HL-60 (cell line): ENCODE results near the gene ANKS1A.
"Not testable (repeated sequence)": the region's sequence is repeated elsewhere in the genome, so short reads cannot be mapped to it uniquely, and the experiment has no call there.

Experiments
- DNase-seq, 2 experiments: peaks; one replicate each; pipeline ENCODE4 v3.0.0-alpha.2; 2010 to 2020; ENCODE audit warnings: low read depth in 1 of 2, low spot score in 1 of 2
- H3K27ac ChIP-seq: fragments of 250-450 bp; sonication (Bioruptor Pico); replicated peaks from 2 replicates; pipeline ENCODE4 v1.5.1; 2020; ENCODE audit warnings: mild to moderate bottlenecking, moderate library complexity
- H3K27me3 ChIP-seq: fragments of 250-450 bp; sonication (Bioruptor Pico); 2 replicates; pipeline ENCODE4 v1.5.1; 2021; ENCODE audit warnings: mild to moderate bottlenecking, moderate library complexity; ENCODE audit not compliant: insufficient read depth, poor library complexity, severe bottlenecking
- H3K4me3 ChIP-seq: replicated peaks from 2 replicates; pipeline ENCODE4 v1.5.1; 2011; ENCODE audit warnings: mild to moderate bottlenecking, control low read depth, low read length; ENCODE audit not compliant: insufficient read depth
- GABPA ChIP-seq: IDR thresholded peaks from 2 replicates; pipeline ENCODE4 v1.6.1; 2012; ENCODE audit warnings: low read depth
- POLR2AphosphoS5 ChIP-seq: IDR thresholded peaks from 2 replicates; pipeline ENCODE4 v1.6.1; 2012; ENCODE audit warnings: low read depth
- SPI1 ChIP-seq: IDR thresholded peaks from 2 replicates; pipeline ENCODE4 v1.6.1; 2012; ENCODE audit warnings: low read depth, mild to moderate bottlenecking, borderline replicate concordance
- TF ChIP-seq, protein P1 (sequence below): IDR thresholded peaks from one replicate; pipeline ENCODE4 v1.5.1; 2011; ENCODE audit warnings: low read length, control low read depth, inconsistent platforms; ENCODE audit not compliant: insufficient read depth
- TF ChIP-seq, protein P2 (sequence below): IDR thresholded peaks from 2 replicates; pipeline ENCODE4 v1.6.1; 2012; ENCODE audit warnings: low read depth; ENCODE audit not compliant: insufficient replicate concordance

The ANKS1A gene

DNA sequence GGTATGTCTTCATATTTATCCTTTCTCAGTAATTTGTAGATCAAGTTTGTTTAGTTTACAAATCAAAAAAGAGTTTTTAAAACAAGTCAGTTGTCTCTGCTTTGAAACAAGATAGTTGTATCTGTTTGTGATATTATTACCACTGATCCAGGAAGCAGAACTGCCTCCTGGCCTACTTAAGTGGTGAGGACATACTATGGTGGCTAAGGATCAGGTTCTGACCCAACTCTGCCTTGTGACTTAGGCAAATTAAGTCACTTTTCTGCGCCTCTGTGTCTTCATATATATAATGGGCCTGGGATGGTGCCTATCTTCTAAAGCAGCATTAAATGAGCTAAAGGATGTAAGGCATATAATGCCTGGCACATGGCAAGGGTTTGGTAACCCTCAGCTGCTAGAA lies 8.7 kb downstream of the ANKS1A start:
- no peak overlapping the region for H3K4me3 ChIP-seq
- no peak for DNase-seq
- no peaks in the 10 kb centered on the region for H3K27me3 ChIP-seq
- no peak overlapping the region for H3K27ac ChIP-seq
- TF ChIP-seq GABPA (no peak), SPI1 (no peak), POLR2AphosphoS5 (no peak)
- TF ChIP-seq, protein P1, sequence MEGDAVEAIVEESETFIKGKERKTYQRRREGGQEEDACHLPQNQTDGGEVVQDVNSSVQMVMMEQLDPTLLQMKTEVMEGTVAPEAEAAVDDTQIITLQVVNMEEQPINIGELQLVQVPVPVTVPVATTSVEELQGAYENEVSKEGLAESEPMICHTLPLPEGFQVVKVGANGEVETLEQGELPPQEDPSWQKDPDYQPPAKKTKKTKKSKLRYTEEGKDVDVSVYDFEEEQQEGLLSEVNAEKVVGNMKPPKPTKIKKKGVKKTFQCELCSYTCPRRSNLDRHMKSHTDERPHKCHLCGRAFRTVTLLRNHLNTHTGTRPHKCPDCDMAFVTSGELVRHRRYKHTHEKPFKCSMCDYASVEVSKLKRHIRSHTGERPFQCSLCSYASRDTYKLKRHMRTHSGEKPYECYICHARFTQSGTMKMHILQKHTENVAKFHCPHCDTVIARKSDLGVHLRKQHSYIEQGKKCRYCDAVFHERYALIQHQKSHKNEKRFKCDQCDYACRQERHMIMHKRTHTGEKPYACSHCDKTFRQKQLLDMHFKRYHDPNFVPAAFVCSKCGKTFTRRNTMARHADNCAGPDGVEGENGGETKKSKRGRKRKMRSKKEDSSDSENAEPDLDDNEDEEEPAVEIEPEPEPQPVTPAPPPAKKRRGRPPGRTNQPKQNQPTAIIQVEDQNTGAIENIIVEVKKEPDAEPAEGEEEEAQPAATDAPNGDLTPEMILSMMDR, result no peak
- TF ChIP-seq, protein P2, sequence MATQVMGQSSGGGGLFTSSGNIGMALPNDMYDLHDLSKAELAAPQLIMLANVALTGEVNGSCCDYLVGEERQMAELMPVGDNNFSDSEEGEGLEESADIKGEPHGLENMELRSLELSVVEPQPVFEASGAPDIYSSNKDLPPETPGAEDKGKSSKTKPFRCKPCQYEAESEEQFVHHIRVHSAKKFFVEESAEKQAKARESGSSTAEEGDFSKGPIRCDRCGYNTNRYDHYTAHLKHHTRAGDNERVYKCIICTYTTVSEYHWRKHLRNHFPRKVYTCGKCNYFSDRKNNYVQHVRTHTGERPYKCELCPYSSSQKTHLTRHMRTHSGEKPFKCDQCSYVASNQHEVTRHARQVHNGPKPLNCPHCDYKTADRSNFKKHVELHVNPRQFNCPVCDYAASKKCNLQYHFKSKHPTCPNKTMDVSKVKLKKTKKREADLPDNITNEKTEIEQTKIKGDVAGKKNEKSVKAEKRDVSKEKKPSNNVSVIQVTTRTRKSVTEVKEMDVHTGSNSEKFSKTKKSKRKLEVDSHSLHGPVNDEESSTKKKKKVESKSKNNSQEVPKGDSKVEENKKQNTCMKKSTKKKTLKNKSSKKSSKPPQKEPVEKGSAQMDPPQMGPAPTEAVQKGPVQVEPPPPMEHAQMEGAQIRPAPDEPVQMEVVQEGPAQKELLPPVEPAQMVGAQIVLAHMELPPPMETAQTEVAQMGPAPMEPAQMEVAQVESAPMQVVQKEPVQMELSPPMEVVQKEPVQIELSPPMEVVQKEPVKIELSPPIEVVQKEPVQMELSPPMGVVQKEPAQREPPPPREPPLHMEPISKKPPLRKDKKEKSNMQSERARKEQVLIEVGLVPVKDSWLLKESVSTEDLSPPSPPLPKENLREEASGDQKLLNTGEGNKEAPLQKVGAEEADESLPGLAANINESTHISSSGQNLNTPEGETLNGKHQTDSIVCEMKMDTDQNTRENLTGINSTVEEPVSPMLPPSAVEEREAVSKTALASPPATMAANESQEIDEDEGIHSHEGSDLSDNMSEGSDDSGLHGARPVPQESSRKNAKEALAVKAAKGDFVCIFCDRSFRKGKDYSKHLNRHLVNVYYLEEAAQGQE, result no peak

DNA sequence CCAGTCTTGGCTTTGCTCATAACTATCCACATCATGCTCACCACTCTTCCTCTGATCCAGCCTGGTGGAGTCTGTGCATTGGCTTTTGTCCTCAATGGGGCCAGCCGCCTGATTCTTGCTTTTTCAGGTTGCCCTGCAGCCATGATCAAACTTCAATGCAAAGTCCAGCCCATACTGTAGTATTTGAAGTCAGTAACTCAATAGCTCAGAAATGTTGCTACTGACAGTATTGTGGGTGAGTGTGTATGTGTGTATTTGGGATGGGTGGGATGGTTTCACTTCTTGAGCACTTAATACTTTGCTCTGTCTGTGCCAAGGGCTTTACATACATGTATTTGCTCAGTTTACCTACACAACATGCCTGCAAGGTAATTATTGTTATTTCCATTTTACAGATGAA lies 10.7 kb downstream of the ANKS1A start:
- not testable (repeated sequence) for H3K4me3 ChIP-seq, H3K27ac ChIP-seq, DNase-seq, H3K27me3 ChIP-seq

DNA sequence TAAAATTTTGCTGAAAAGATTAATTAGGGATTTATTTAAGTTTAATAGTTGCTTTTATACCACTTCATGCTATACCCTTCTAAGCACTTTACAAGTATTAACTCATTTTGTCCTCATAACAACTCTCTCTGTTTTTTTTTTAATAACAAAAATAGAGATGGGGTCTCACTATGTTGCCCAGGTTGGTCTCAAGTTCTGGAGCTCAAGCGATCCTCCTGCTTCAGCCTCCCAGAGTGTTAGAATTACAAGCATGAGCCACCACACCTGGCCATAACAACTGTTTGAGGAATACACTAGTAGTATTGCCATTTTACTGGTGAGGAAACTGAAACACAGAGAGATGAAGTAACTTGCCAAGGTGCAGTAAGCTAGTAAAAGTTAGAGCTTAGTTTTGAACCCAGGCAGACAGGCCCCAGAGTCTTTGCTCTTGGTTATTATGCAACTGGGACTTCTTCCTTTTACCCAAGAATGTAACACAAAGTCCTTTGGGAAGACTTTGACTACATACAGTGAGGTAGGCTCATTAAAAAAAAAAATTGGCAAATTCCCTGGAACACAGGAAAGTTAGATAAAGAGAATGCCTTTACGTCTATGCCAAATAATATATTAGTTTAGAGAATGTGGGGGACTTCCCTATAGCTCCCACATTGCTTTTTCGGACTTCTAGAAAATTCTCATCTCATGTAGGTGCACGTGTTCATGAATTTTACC lies 11.4 kb downstream of the ANKS1A start:
- no peaks in the 10 kb centered on the region for H3K27me3 ChIP-seq
- no peak for DNase-seq
- H3K27ac ChIP-seq, result no peak overlapping the region
- no peak overlapping the region for H3K4me3 ChIP-seq
- no peak for TF ChIP-seq SPI1
- TF ChIP-seq, protein P1, result no peak
- TF ChIP-seq, protein P2, result no peak
- TF ChIP-seq POLR2AphosphoS5, result no peak
- TF ChIP-seq GABPA, result no peak

DNA sequence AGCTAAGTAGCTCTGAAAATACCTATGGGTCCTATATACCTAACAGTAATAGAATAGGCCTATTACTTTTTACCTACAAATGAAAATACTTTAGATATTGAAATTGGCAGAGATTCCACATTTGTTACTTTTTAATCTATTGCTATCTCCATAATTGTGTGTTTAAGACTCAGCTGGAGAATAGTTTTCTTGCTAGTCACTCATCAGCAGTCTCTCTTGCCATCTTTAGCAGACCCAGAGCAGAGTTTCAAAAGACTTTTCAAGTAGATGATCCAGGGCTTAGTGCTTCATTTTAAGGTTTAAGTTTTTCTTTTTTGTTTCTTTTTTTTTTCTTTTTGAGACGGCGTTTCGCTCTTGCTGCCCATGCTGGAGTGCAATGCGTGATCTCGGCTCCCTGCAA lies 12.9 kb downstream of the ANKS1A start:
- DNase-seq, result no peak
- H3K27me3 ChIP-seq, result no peaks in the 10 kb centered on the region
- no peak overlapping the region for H3K4me3 ChIP-seq
- H3K27ac ChIP-seq, result no peak overlapping the region
- TF ChIP-seq GABPA (no peak), SPI1 (no peak), POLR2AphosphoS5 (no peak)
- TF ChIP-seq, protein P2, result no peak
- TF ChIP-seq, protein P1, result no peak
